ENCODE results near the gene KCNQ1. TPM values are rescaled to one million over a fixed set of nuclear protein-coding genes. Genes with fewer than 3 reads are reported as not detected.

The KCNQ1 gene
- total and polyA plus RNA-seq, 2 donors (not counting 1 experiment from before 2014, with no cell fraction given), result not detected

- H3K9ac ChIP-seq (ENCODE audit: insufficient read depth, low read length), result no peak overlapping the region
- H4K20me1 ChIP-seq (ENCODE audit: control insufficient read depth, extremely low read depth, insufficient read depth, low read length), result no peaks in the 10 kb centered on the region
- DNase-seq (ENCODE audit: low read depth in 2 of 2), result no peak
- no peak overlapping the region for H3K4me2 ChIP-seq (ENCODE audit: extremely low read depth, insufficient read depth, low read length)
- no peak overlapping the region for H2AFZ ChIP-seq (ENCODE audit: low read length)
- peaks cover 3% of the 10 kb centered on the region for H3K9me3 ChIP-seq (ENCODE audit: control insufficient read depth, insufficient read depth, low read depth, low read length)
- H3K36me3 ChIP-seq (ENCODE audit: control insufficient read depth, insufficient read depth, low read length), result no peaks in the 10 kb centered on the region
- TF ChIP-seq, protein P1, sequence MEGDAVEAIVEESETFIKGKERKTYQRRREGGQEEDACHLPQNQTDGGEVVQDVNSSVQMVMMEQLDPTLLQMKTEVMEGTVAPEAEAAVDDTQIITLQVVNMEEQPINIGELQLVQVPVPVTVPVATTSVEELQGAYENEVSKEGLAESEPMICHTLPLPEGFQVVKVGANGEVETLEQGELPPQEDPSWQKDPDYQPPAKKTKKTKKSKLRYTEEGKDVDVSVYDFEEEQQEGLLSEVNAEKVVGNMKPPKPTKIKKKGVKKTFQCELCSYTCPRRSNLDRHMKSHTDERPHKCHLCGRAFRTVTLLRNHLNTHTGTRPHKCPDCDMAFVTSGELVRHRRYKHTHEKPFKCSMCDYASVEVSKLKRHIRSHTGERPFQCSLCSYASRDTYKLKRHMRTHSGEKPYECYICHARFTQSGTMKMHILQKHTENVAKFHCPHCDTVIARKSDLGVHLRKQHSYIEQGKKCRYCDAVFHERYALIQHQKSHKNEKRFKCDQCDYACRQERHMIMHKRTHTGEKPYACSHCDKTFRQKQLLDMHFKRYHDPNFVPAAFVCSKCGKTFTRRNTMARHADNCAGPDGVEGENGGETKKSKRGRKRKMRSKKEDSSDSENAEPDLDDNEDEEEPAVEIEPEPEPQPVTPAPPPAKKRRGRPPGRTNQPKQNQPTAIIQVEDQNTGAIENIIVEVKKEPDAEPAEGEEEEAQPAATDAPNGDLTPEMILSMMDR (conservative IDR thresholded peaks at IDR 0.05 in 1 of 2, IDR thresholded peaks at IDR 0.05 in 1 of 2; ENCODE audit: low read depth in 1 of 2, low read length in 2 of 2), result no peak
- TF ChIP-seq EZH2 (IDR thresholded peaks at IDR 0.05; ENCODE audit: low read length, missing control alignments), result no peak
- H3K79me2 ChIP-seq (ENCODE audit: control insufficient read depth, insufficient read depth, low read length), result no peaks in the 10 kb centered on the region
- H3K4me3 ChIP-seq (replicated peaks in 1 of 4; ENCODE audit: control extremely low read depth in 1 of 4, insufficient read depth in 1 of 4, low read depth in 3 of 4, low read length in 4 of 4), result no peak overlapping the region
- H3K4me1 ChIP-seq (ENCODE audit: control insufficient read depth, extremely low read depth, insufficient read depth, low read length), result no peaks in the 10 kb centered on the region
- no peak overlapping the region for H3K27ac ChIP-seq (ENCODE audit: insufficient read depth, low read length)
- H3K27me3 ChIP-seq (ENCODE audit: control insufficient read depth, insufficient read depth, low read length), result no peaks in the 10 kb centered on the region
These were observed 198.9 kb downstream of the KCNQ1 start for GRCh38 chr11:2643746-2644145.

- H3K36me3 ChIP-seq (ENCODE audit: control insufficient read depth, insufficient read depth, low read length), result no peaks in the 10 kb centered on the region
- H2AFZ ChIP-seq (ENCODE audit: low read length), result no peak overlapping the region
- no peaks in the 10 kb centered on the region for H3K4me1 ChIP-seq (ENCODE audit: control insufficient read depth, extremely low read depth, insufficient read depth, low read length)
- DNase-seq (ENCODE audit: low read depth in 2 of 2), result no peak
- H4K20me1 ChIP-seq (ENCODE audit: control insufficient read depth, extremely low read depth, insufficient read depth, low read length), result no peaks in the 10 kb centered on the region
- TF ChIP-seq, protein P1 (conservative IDR thresholded peaks at IDR 0.05 in 1 of 2, IDR thresholded peaks at IDR 0.05 in 1 of 2; ENCODE audit: low read depth in 1 of 2, low read length in 2 of 2), result no peak
- no peak for TF ChIP-seq EZH2 (IDR thresholded peaks at IDR 0.05; ENCODE audit: low read length, missing control alignments)
- no peak overlapping the region for H3K9ac ChIP-seq (ENCODE audit: insufficient read depth, low read length)
- no peak overlapping the region for H3K4me2 ChIP-seq (ENCODE audit: extremely low read depth, insufficient read depth, low read length)
- H3K9me3 ChIP-seq (ENCODE audit: control insufficient read depth, insufficient read depth, low read depth, low read length), result peaks cover 3% of the 10 kb centered on the region
- H3K79me2 ChIP-seq (ENCODE audit: control insufficient read depth, insufficient read depth, low read length), result no peaks in the 10 kb centered on the region
- H3K4me3 ChIP-seq (replicated peaks in 1 of 4; ENCODE audit: control extremely low read depth in 1 of 4, insufficient read depth in 1 of 4, low read depth in 3 of 4, low read length in 4 of 4), result no peak overlapping the region
- no peak overlapping the region for H3K27ac ChIP-seq (ENCODE audit: insufficient read depth, low read length)
- no peaks in the 10 kb centered on the region for H3K27me3 ChIP-seq (ENCODE audit: control insufficient read depth, insufficient read depth, low read length)
These were observed 200.3 kb downstream of the KCNQ1 start for GRCh38 chr11:2644844-2645778.

DNA sequence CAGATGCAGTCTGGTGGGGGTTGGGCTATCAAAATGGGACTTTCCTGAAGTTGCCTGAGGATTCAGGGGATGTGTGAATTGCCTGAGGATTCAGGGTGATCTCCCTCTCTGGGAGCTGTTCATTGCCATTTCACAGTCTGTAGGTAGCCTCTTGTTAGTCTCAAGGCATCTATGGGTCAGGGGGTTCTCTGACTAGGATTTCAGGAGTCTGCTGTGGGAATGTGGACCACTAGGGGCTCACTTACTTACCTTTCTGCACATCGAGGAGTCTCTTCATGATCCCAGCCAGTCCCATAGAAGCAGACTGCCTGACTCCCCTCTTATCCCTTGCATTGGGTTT, 200.9 kb downstream of the KCNQ1 start:
- Histone ChIP-seq H3K27ac (ENCODE audit: insufficient read depth, low read length) (no peak overlapping the region), H3K4me1 (ENCODE audit: control insufficient read depth, extremely low read depth, insufficient read depth, low read length) (no peaks in the 10 kb centered on the region), H3K4me2 (ENCODE audit: extremely low read depth, insufficient read depth, low read length) (no peak overlapping the region), H2AFZ (ENCODE audit: low read length) (no peak overlapping the region), H3K4me3 (replicated peaks in 1 of 4; ENCODE audit: control extremely low read depth in 1 of 4, insufficient read depth in 1 of 4, low read depth in 3 of 4, low read length in 4 of 4) (no peak overlapping the region), H3K9ac (ENCODE audit: insufficient read depth, low read length) (no peak overlapping the region), H3K9me3 (ENCODE audit: control insufficient read depth, insufficient read depth, low read depth, low read length) (peaks cover 3% of the 10 kb centered on the region), H3K27me3 (ENCODE audit: control insufficient read depth, insufficient read depth, low read length) (no peaks in the 10 kb centered on the region), H3K36me3 (ENCODE audit: control insufficient read depth, insufficient read depth, low read length) (no peaks in the 10 kb centered on the region), H3K79me2 (ENCODE audit: control insufficient read depth, insufficient read depth, low read length) (no peaks in the 10 kb centered on the region), H4K20me1 (ENCODE audit: control insufficient read depth, extremely low read depth, insufficient read depth, low read length) (no peaks in the 10 kb centered on the region)
- no peak for TF ChIP-seq EZH2 (IDR thresholded peaks at IDR 0.05; ENCODE audit: low read length, missing control alignments)
- TF ChIP-seq, protein P1 (conservative IDR thresholded peaks at IDR 0.05 in 1 of 2, IDR thresholded peaks at IDR 0.05 in 1 of 2; ENCODE audit: low read depth in 1 of 2, low read length in 2 of 2), result no peak
- DNase-seq (ENCODE audit: low read depth in 2 of 2), result no peak

Measured in fibroblast of lung (primary cell).